ENCODE data around the gene DCBLD1. TPM values are rescaled to one million over a fixed set of nuclear protein-coding genes. Genes with fewer than 3 reads are reported as not detected.

The DCBLD1 gene
- total and polyA plus RNA-seq, 9 of the 15 experiments (the other 6 are each of a cell fraction or from before 2014, with no cell fraction given), result 0.80 to 8.5 (median 6.8) TPM

DNA sequence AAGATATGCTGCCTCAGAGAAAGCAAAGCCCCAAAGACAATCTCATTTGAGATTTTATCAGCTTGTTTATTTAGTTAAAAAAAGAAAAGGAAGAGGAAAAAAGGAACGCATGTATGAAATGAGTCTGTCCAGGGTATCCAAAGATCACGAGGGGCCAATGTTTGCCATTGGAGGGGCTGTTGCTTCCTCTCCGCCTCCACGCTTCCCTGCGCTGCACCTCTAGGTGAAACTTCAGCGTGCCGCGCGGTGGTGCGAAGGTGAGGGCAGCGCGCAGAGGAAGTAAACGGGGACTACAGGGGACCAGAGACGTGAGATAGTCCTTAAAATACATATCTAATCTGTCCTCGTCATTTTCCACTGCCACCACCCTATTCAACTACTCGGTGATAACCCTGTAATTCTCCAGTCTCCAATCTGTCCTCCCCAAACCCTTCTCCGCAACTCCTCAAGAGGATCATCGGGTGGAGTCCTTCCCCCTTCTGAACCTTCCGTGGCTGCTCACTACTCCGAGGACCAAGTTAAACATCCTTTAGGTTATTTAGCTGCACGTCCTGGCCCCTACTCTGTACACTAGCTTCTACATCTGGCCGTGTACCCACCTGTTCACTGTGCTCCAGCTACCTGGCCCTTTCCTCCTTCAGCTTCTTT is 1.1 kb upstream of the DCBLD1 start:
- Histone ChIP-seq H3K4me3 (peak overlapping the region; percentile 0; the same call in 1 of the 2 replicates), H3K4me1 (replicated peaks in 1 of 2; ENCODE audit: control insufficient read depth in 2 of 2, insufficient read depth in 2 of 2, low read length in 2 of 2) (peaks cover 8 to 21% of the 10 kb centered on the region in 2 experiments; a peak in 4 of 5 replicates), H3K79me2 (ENCODE audit: control insufficient read depth, insufficient read depth, low read length) (peaks cover 17% of the 10 kb centered on the region; the same call in 2 of the 3 replicates), H3K27ac (ENCODE audit: extremely low read depth, low read depth, low read length) (no peak overlapping the region), H3K9me1 (ENCODE audit: control insufficient read depth, insufficient read depth, low read length) (no peaks in the 10 kb centered on the region), H4K20me1 (replicated peaks; ENCODE audit: control insufficient read depth, insufficient read depth, low read length) (no peaks in the 10 kb centered on the region), H2AFZ (ENCODE audit: low read depth, low read length) (peak overlapping the region; percentile 74), H3K36me3 (ENCODE audit: control insufficient read depth, insufficient read depth, low read length) (no peaks in the 10 kb centered on the region), H3K27me3 (ENCODE audit: control insufficient read depth in 2 of 2, insufficient read depth in 2 of 2, low read length in 2 of 2) (peaks cover 0 to 7% of the 10 kb centered on the region in 2 experiments; a peak in 2 of 5 replicates), H3K4me2 (ENCODE audit: insufficient read depth, low read length) (peak overlapping the region; percentile 74), H3K9me3 (replicated peaks; ENCODE audit: control insufficient read depth, insufficient read depth, low read depth, low read length) (no peaks in the 10 kb centered on the region), H3K9ac (ENCODE audit: insufficient read depth in 1 of 2, low read depth in 2 of 2, low read length in 2 of 2) (peak overlapping the region in 1 of 2 experiments; percentile 31; a peak in 1 of 4 replicates)
- FAIRE-seq (no peak), DNase-seq (ENCODE audit: extremely low read depth in 1 of 4, low spot score in 3 of 4) (peak; percentile 15 to 41 (median 24)), ATAC-seq (peak; percentile 20)
- ChIA-PET CTCF (ENCODE audit: low intra/inter-chr PET ratio) (no interaction called here), POLR2A (interaction anchor here (0.9 to 1.4 kb wide), 2 partner anchors 14 to 36 kb away, joined by 3 read pairs; no protein-coding TSS in a partner anchor)
- 2% methylated on average over 22 of the region's 22 CpGs for WGBS (ENCODE audit: insufficient coverage, low coverage, missing lambda C conversion rate)
- in situ Hi-C loops (cut with MboI) (loop anchor here (5.0 to 10.0 kb wide), 2 partner anchors 71 to 123 kb away; partner anchors contain the start of gene GOPC), intact Hi-C loops (cut with micrococcal nuclease) (loop anchor here (5.0 kb wide), 2 partner anchors 36 to 56 kb away; no protein-coding TSS in a partner anchor)
- no TSS peak for BruUV-seq (replicated peaks)
- TF ChIP-seq RCOR1 (IDR thresholded peaks at IDR 0.05; ENCODE audit: borderline replicate concordance in 1 of 2, low read depth in 2 of 2, low read length in 2 of 2), result 0 out of 4 replicates have a peak, but pooled peaks of 1 of the 2 experiments have one; percentile 23
- TF ChIP-seq CBX3 (IDR thresholded peaks at IDR 0.05; ENCODE audit: borderline replicate concordance in 1 of 2, low read length in 2 of 2), result no peak
- no peak for TF ChIP-seq GTF3C2 (IDR thresholded peaks at IDR 0.05; ENCODE audit: borderline replicate concordance, extremely low read depth, insufficient read length)
- TF ChIP-seq TFAP4 (CRISPR knock-in tag; IDR thresholded peaks at IDR 0.05; ENCODE audit: borderline replicate concordance), result no peak
- no peak for TF ChIP-seq ZNF316 (IDR thresholded peaks at IDR 0.05)
- TF ChIP-seq SIX5 (IDR thresholded peaks at IDR 0.05; ENCODE audit: borderline replicate concordance in 1 of 2, insufficient read depth in 1 of 2, low read depth in 1 of 2, low read length in 2 of 2), result no peak
- TF ChIP-seq, protein P1, sequence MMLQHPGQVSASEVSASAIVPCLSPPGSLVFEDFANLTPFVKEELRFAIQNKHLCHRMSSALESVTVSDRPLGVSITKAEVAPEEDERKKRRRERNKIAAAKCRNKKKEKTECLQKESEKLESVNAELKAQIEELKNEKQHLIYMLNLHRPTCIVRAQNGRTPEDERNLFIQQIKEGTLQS (IDR thresholded peaks at IDR 0.05), result no peak
- TF ChIP-seq, protein P1 (CRISPR knock-in tag; conservative IDR thresholded peaks at IDR 0.05), result no peak
- no peak for TF ChIP-seq MITF (IDR thresholded peaks at IDR 0.05)
- no peak for TF ChIP-seq PHTF2 (CRISPR knock-in tag; IDR thresholded peaks at IDR 0.05)
- no peak for TF ChIP-seq STAT5A (IDR thresholded peaks at IDR 0.05; ENCODE audit: borderline replicate concordance, low read length)
- TF ChIP-seq, protein P2, sequence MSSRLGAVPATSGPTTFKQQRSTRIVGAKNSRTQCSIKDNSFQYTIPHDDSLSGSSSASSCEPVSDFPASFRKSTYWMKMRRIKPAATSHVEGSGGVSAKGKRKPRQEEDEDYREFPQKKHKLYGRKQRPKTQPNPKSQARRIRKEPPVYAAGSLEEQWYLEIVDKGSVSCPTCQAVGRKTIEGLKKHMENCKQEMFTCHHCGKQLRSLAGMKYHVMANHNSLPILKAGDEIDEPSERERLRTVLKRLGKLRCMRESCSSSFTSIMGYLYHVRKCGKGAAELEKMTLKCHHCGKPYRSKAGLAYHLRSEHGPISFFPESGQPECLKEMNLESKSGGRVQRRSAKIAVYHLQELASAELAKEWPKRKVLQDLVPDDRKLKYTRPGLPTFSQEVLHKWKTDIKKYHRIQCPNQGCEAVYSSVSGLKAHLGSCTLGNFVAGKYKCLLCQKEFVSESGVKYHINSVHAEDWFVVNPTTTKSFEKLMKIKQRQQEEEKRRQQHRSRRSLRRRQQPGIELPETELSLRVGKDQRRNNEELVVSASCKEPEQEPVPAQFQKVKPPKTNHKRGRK (tag; IDR thresholded peaks at IDR 0.05), result no peak
